ENCODE results near the gene FNBP1. TPM values are rescaled to one million over a fixed set of nuclear protein-coding genes. Genes with fewer than 3 reads are reported as not detected.
A peak's percentile ranks its signal among the peaks of the same experiment; 100 is the strongest.

Gene FNBP1
- total and polyA plus RNA-seq, 7 experiments from 2014 or later: 138 to 207 (median 166) TPM

- Histone ChIP-seq H3K9me3 (ENCODE audit: control insufficient read depth in 2 of 3, low read length in 3 of 3) (no peaks in the 10 kb centered on the region), H3K27me3 (ENCODE audit: control insufficient read depth in 2 of 2, insufficient read depth in 2 of 2, low read length in 2 of 2) (no peaks in the 10 kb centered on the region), H3K27ac (ENCODE audit: low read depth, low read length) (no peak overlapping the region), H3K4me3 (ENCODE audit: low read length) (no peak overlapping the region), H3K4me1 (ENCODE audit: control insufficient read depth in 2 of 2, insufficient read depth in 2 of 2, low read length in 2 of 2) (peaks cover 0 to 9% of the 10 kb centered on the region in 2 donors), H3K36me3 (ENCODE audit: control insufficient read depth in 2 of 3, insufficient read depth in 3 of 3, low read length in 3 of 3) (peaks cover 11 to 69% (median 24%) of the 10 kb centered on the region in 3 experiments)
- intact Hi-C loops (cut with micrococcal nuclease): loop anchor here in 1 of 2 donors (5.0 kb wide), 1 partner anchor 35 kb away; no protein-coding TSS in a partner anchor
- peaks cover 0 to 44% (median 16%) of the 10 kb centered on the region in 7 donors for H3K4me1 Mint-ChIP-seq
- H3K9me3 Mint-ChIP-seq: no peaks in the 10 kb centered on the region
- H3K4me3 Mint-ChIP-seq: no peak overlapping the region
- no peak for ATAC-seq
- peaks cover 0 to 40% (median 34%) of the 10 kb centered on the region in 5 donors for H3K36me3 Mint-ChIP-seq
- no peak for DNase-seq
- H3K27me3 Mint-ChIP-seq: no peaks in the 10 kb centered on the region
- ChIA-PET CTCF (no interaction called here), POLR2A (no interaction called here)
- peak overlapping the region in 4 of 9 donors; percentile 28 to 75 (median 47) for H3K27ac Mint-ChIP-seq
Observed at GRCh38 chr9:129921905-129922304, 121.1 kb downstream of the FNBP1 start.

GRCh38 chr9:129919841-129920240 is 123.1 kb downstream of the FNBP1 start:
- H3K27ac ChIP-seq (ENCODE audit: low read depth, low read length): no peak overlapping the region
- intact Hi-C loops (cut with micrococcal nuclease): loop anchor here in 1 of 2 donors (5.0 kb wide), 1 partner anchor 33 kb away; no protein-coding TSS in a partner anchor
- H3K27ac Mint-ChIP-seq: peak overlapping the region in 8 of 9 donors; percentile 8 to 84 (median 71)
- H3K27me3 Mint-ChIP-seq: no peaks in the 10 kb centered on the region
- H3K36me3 ChIP-seq (ENCODE audit: control insufficient read depth in 2 of 3, insufficient read depth in 3 of 3, low read length in 3 of 3): peaks cover 10 to 49% (median 24%) of the 10 kb centered on the region in 3 experiments
- ChIA-PET CTCF (interaction anchor here (0.5 to 0.6 kb wide), 2 partner anchors 179 to 193 kb away, joined by 3 read pairs; no protein-coding TSS in a partner anchor), POLR2A (interaction anchor here (0.5 to 1.5 kb wide), 3 partner anchors 8 to 1264 kb away, joined by 3 to 4 read pairs (median 3); no protein-coding TSS in a partner anchor)
- ATAC-seq (peak; percentile 34), DNase-seq (no peak)
- H3K4me3 ChIP-seq (ENCODE audit: low read length): no peak overlapping the region
- H3K4me1 ChIP-seq (ENCODE audit: control insufficient read depth in 2 of 2, insufficient read depth in 2 of 2, low read length in 2 of 2): peaks cover 0 to 9% of the 10 kb centered on the region in 2 donors
- H3K4me1 Mint-ChIP-seq: peaks cover 6 to 55% (median 16%) of the 10 kb centered on the region in 7 donors
- no peaks in the 10 kb centered on the region for H3K27me3 ChIP-seq (ENCODE audit: control insufficient read depth in 2 of 2, insufficient read depth in 2 of 2, low read length in 2 of 2)
- no peaks in the 10 kb centered on the region for H3K9me3 Mint-ChIP-seq
- peaks cover 5 to 41% (median 36%) of the 10 kb centered on the region in 5 donors for H3K36me3 Mint-ChIP-seq
- H3K9me3 ChIP-seq (ENCODE audit: control insufficient read depth in 2 of 3, low read length in 3 of 3): no peaks in the 10 kb centered on the region
- no peak overlapping the region for H3K4me3 Mint-ChIP-seq

DNA sequence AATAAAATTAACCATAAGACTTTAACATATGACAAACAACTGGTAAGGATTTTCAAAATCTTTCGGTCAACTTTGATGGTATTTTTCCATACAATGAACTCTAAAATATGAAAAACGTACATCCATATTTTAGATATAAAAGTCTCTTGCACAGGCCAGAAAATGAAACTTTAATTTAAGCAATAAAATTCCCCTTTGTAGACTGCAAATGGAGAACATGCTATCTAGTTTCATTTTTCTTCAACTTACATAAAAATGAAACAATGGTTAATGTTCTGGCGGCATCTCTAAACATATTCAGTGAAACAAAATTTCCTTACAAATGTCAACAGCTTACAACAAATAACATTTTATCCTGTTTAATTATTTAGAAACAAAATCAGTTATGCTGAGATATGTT is 123.7 kb downstream of the FNBP1 start:
- no peak overlapping the region for H3K4me3 ChIP-seq (ENCODE audit: low read length)
- no peaks in the 10 kb centered on the region for H3K27me3 ChIP-seq (ENCODE audit: control insufficient read depth in 2 of 2, insufficient read depth in 2 of 2, low read length in 2 of 2)
- H3K4me1 Mint-ChIP-seq: peaks cover 6 to 53% (median 16%) of the 10 kb centered on the region in 7 donors
- DNase-seq (no peak), ATAC-seq (no peak)
- ChIA-PET CTCF (interaction anchor here (0.5 to 1.6 kb wide), 2 partner anchors 14 to 193 kb away, joined by 3 to 5 read pairs; no protein-coding TSS in a partner anchor), POLR2A (interaction anchor here (0.6 kb wide), 1 partner anchor 13 kb away, joined by 3 read pairs; no protein-coding TSS in a partner anchor)
- no peak overlapping the region for H3K27ac ChIP-seq (ENCODE audit: low read depth, low read length)
- no peaks in the 10 kb centered on the region for H3K9me3 ChIP-seq (ENCODE audit: control insufficient read depth in 2 of 3, low read length in 3 of 3)
- H3K36me3 Mint-ChIP-seq: peaks cover 5 to 36% (median 32%) of the 10 kb centered on the region in 5 donors
- H3K4me1 ChIP-seq (ENCODE audit: control insufficient read depth in 2 of 2, insufficient read depth in 2 of 2, low read length in 2 of 2): peaks cover 0 to 9% of the 10 kb centered on the region in 2 donors
- peaks cover 10 to 45% (median 19%) of the 10 kb centered on the region in 3 experiments for H3K36me3 ChIP-seq (ENCODE audit: control insufficient read depth in 2 of 3, insufficient read depth in 3 of 3, low read length in 3 of 3)
- intact Hi-C loops (cut with micrococcal nuclease): no loop called here
- no peaks in the 10 kb centered on the region for H3K27me3 Mint-ChIP-seq
- H3K9me3 Mint-ChIP-seq: no peaks in the 10 kb centered on the region
- peak overlapping the region in 8 of 9 donors; percentile 22 to 84 (median 70) for H3K27ac Mint-ChIP-seq
- no peak overlapping the region for H3K4me3 Mint-ChIP-seq

DNA sequence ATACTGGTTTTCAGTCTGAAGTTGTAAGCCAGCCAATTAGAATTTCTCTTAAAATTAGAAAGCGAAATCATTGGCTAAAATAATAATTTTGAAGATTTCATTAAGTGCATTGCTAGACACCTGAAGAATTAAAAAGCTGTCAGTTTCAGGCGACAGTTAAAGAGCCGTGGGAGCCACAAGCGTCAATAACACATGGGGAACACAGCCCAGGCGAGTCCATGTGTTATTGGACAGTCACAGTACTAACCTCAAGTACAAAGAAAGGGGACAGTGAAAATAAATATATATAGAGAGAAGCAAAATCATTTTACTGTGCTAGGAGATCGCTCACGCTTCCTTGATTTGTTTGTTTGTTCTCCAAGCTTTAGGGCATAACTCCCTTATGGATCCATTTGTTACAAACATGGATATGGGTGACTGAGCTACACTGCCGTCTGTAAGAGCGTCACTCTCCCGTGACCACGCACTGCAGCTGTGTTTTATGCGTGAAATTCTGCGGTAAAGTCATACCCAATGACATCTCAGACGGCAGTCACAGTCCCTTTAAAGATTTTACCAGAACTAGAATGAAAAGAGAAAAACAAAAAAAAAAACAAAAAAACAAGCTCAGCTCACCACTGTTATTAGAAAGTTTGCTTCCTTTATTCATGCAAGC is 124.6 kb downstream of the FNBP1 start:
- Histone ChIP-seq H3K9me3 (ENCODE audit: control insufficient read depth in 2 of 3, low read length in 3 of 3) (no peaks in the 10 kb centered on the region), H3K4me3 (ENCODE audit: low read length) (no peak overlapping the region), H3K27ac (ENCODE audit: low read depth, low read length) (no peak overlapping the region), H3K36me3 (ENCODE audit: control insufficient read depth in 2 of 3, insufficient read depth in 3 of 3, low read length in 3 of 3) (peaks cover 10 to 42% (median 15%) of the 10 kb centered on the region in 3 experiments), H3K27me3 (ENCODE audit: control insufficient read depth in 2 of 2, insufficient read depth in 2 of 2, low read length in 2 of 2) (no peaks in the 10 kb centered on the region), H3K4me1 (ENCODE audit: control insufficient read depth in 2 of 2, insufficient read depth in 2 of 2, low read length in 2 of 2) (peaks cover 0 to 9% of the 10 kb centered on the region in 2 donors)
- intact Hi-C loops (cut with micrococcal nuclease): no loop called here
- no peak overlapping the region for H3K4me3 Mint-ChIP-seq
- H3K36me3 Mint-ChIP-seq: peaks cover 5 to 31% (median 25%) of the 10 kb centered on the region in 5 donors
- peaks cover 4 to 48% (median 16%) of the 10 kb centered on the region in 7 donors for H3K4me1 Mint-ChIP-seq
- ChIA-PET POLR2A (interaction anchor here (0.6 to 0.7 kb wide), 3 partner anchors 27 to 158 kb away, joined by 3 to 5 read pairs (median 4); no protein-coding TSS in a partner anchor), CTCF (interaction anchor here (0.5 to 1.6 kb wide), 3 partner anchors 15 to 37 kb away, joined by 3 to 5 read pairs (median 4); no protein-coding TSS in a partner anchor)
- H3K27ac Mint-ChIP-seq: peak overlapping the region; percentile 20 to 84 (median 53)
- no peaks in the 10 kb centered on the region for H3K9me3 Mint-ChIP-seq
- DNase-seq (no peak), ATAC-seq (no peak)
- H3K27me3 Mint-ChIP-seq: no peaks in the 10 kb centered on the region

GRCh38 chr9:129916707-129917106 is 126.3 kb downstream of the FNBP1 start:
- Histone ChIP-seq H3K27ac (ENCODE audit: low read depth, low read length) (no peak overlapping the region), H3K27me3 (ENCODE audit: control insufficient read depth in 2 of 2, insufficient read depth in 2 of 2, low read length in 2 of 2) (no peaks in the 10 kb centered on the region), H3K36me3 (ENCODE audit: control insufficient read depth in 2 of 3, insufficient read depth in 3 of 3, low read length in 3 of 3) (peaks cover 8 to 40% (median 10%) of the 10 kb centered on the region in 3 experiments), H3K9me3 (ENCODE audit: control insufficient read depth in 2 of 3, low read length in 3 of 3) (no peaks in the 10 kb centered on the region), H3K4me3 (ENCODE audit: low read length) (no peak overlapping the region), H3K4me1 (ENCODE audit: control insufficient read depth in 2 of 2, insufficient read depth in 2 of 2, low read length in 2 of 2) (peaks cover 0 to 9% of the 10 kb centered on the region in 2 donors)
- Mint-ChIP-seq H3K36me3 (peaks cover 5 to 29% (median 19%) of the 10 kb centered on the region in 5 donors), H3K9me3 (no peaks in the 10 kb centered on the region), H3K27ac (peak overlapping the region in 1 of 9 donors; percentile 53), H3K4me1 (peaks cover 4 to 41% (median 20%) of the 10 kb centered on the region in 7 donors), H3K4me3 (no peak overlapping the region), H3K27me3 (no peaks in the 10 kb centered on the region)
- CTCF ChIA-PET: interaction anchor here (0.5 kb wide), 1 partner anchor 122 kb away, joined by 3 read pairs; no protein-coding TSS in a partner anchor
- ATAC-seq (no peak), DNase-seq (no peak)
- POLR2A ChIA-PET: interaction anchor here (0.8 to 1.3 kb wide), 2 partner anchors 21 to 32 kb away, joined by 3 read pairs; no protein-coding TSS in a partner anchor
- intact Hi-C loops (cut with micrococcal nuclease): no loop called here

GRCh38 chr9:129914051-129914450 is 128.9 kb downstream of the FNBP1 start:
- POLR2A ChIA-PET: interaction anchor here (1.0 to 1.6 kb wide), 2 partner anchors 12 to 22 kb away, joined by 3 to 5 read pairs; no protein-coding TSS in a partner anchor
- peaks cover 8 to 53% (median 13%) of the 10 kb centered on the region in 3 experiments for H3K36me3 ChIP-seq (ENCODE audit: control insufficient read depth in 2 of 3, insufficient read depth in 3 of 3, low read length in 3 of 3)

More at GRCh38 chr9:129914051-129914450, 128.9 kb downstream of the FNBP1 start:
- Mint-ChIP-seq H3K27me3 (no peaks in the 10 kb centered on the region), H3K36me3 (peaks cover 5 to 37% (median 28%) of the 10 kb centered on the region in 5 donors), H3K27ac (peak overlapping the region in 5 of 9 donors; percentile 22 to 86 (median 53)), H3K4me1 (peaks cover 6 to 38% (median 20%) of the 10 kb centered on the region in 7 donors), H3K4me3 (no peak overlapping the region), H3K9me3 (peaks cover 0 to 2% (median 0%) of the 10 kb centered on the region in 11 donors)
- Histone ChIP-seq H3K27me3 (ENCODE audit: control insufficient read depth in 2 of 2, insufficient read depth in 2 of 2, low read length in 2 of 2) (no peaks in the 10 kb centered on the region), H3K9me3 (ENCODE audit: control insufficient read depth in 2 of 3, low read length in 3 of 3) (no peaks in the 10 kb centered on the region), H3K4me3 (ENCODE audit: low read length) (no peak overlapping the region), H3K4me1 (ENCODE audit: control insufficient read depth in 2 of 2, insufficient read depth in 2 of 2, low read length in 2 of 2) (no peaks in the 10 kb centered on the region), H3K27ac (ENCODE audit: low read depth, low read length) (peak overlapping the region; percentile 14)
- intact Hi-C loops (cut with micrococcal nuclease): no loop called here
- ATAC-seq (no peak), DNase-seq (no peak)
- CTCF ChIA-PET: interaction anchor here (0.6 kb wide), 1 partner anchor 152 kb away, joined by 3 read pairs; no protein-coding TSS in a partner anchor

All from naive thymus-derived CD4-positive, alpha-beta T cell (primary cell).